HG03103 (cell line): ENCODE results near the gene B3GNT9.

Source experiments
- ATAC-seq: cut with Tn5 transposase; IDR thresholded peaks from one replicate; pipeline ENCODE4 v1.9.1; 2021; ENCODE audit warnings: low read depth; ENCODE audit not compliant: unreplicated experiment

Gene B3GNT9

DNA sequence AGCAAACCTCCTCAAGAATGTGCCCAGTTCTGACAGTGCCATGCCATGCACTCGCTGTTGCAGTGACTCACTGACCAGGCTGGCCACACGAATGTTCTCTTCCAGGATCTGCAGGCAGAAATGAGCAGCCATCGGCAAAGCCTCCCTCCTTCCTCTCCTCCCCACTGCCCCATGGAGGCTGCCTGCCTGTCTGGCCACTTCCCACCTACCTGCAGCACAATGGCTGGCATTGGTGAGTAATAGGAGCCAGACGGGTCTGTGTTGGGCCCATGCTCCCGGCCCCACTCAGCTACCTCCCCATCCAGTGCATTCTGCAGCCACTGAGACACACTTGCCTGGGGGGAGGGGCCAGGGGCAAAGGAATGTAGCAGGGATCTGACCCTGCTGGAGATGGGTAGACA, 35.8 kb upstream of the B3GNT9 start:
- ATAC-seq: no peak

DNA sequence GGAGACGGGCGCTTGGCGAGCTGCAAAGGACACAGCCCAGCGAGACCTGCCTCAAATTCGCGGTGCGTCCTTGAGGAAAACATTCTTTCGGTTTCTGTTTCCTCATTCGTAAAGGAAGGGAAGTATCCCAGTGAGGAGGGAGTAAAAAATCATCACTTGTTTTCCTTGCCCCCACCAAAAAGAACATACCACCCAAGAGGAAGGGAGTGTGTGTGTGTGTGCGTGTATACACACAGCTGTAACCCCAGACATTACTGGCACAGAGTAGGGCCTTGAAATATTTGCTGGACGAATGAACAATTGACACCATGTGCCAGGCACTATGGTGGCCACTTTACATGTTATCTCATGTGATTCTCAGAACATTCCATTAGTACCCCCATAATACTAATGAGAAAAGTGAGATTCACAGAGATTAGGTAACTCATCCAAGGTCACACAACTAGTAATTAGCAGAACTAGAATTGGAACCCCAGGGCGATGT, 34.9 kb upstream of the B3GNT9 start:
- no peak for ATAC-seq

DNA sequence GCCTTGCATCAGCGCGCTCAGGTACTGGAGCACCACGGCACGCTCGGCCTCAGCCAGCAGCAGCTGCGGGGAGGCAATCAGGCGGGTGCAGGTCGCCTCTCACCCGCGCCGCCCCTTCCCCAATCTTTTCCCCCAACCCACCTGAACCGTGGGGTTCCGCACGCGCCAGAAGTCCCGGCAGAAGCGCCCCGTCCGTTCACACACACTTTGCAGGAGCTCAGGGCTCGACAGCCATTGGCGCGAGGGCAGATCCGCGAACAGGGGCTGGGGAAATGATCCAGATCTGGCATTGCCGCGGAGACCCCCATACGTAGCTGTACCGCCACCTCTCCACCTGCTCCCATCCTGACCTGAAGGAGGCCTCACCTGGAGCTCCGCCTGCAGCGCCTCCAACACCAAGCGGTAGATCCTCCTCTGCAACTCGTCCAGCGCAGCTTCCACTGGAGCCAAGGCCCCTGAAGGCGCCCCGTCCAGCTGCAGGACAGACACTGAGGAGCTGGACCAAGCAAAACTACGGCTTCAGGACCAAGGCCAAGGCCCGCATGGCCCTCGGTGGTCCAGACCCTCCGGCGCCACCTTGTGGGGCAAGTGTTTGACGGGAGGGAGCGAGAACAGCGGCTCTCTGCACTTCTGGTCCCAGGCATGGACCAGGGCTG, 34.3 kb upstream of the B3GNT9 start:
- ATAC-seq: no peak

DNA sequence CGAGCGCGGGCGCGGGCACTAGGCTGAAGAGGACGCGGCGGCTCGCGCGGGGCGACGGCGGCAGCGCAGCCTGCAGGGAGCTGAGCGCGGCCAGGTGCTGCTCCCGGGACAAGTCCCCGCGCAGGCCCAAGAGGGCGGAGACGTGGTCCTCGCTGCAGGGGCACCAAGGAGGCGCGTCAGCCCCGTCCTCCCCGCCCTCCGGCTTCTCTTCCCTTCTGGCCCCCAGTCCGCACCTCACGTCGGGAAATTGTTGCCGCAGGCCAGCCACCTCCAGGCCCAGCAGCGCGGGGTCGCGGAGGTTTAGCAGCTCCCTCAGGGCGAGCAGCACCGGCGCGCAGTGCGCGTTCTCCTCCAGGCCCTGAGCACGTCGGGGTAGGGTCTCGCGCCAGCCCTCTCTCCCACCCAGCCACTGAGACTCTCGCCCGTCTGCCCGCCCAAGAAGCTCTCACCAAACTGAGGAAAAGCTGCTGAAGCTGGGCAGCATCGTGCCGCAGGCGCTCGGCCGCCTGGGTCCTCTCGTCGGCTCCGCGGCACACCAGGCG, 33.7 kb upstream of the B3GNT9 start:
- no peak for ATAC-seq

DNA sequence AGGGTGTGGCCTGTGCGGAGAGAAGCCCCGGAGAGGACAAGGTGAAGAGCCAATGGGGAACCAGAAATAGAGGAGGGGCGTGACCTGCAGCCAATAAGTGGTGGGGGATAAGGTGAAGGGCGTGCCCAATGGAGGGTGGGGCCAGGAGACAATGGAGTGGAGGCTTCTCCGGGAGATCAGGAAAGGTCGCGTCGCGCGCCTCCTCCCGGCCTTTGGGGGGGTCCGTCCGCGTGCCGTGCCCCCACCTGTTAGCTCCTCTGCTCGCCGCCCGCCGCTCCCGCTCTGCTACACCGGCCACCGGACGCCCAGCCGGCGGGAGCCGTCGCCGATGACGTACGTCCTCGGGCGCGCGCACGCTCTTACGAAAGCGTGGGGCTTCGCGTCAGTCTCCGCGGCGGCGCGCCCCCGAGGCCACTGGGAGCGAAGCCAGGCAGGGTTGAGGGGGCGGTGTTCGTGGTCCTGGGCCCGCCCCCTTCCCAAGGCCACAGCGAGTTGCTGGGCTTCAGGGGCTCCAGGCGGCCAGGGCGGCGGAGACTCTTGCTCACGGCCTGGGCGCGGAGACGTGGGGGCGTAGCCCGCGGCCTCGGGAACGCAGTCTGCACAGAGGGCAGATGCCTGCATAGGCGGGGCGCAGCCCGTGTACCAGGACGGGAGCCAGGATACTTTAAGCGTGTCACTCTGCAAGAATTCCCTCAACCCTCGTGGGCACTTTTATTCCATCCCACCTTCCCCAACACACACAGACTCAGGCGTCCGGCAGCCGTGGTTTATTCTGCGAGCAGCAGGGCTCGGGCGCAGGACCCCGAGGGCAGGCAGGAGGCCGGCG, 33.0 kb upstream of the B3GNT9 start, which contains the start of gene MATCAP1:
Gene MATCAP1, minus strand, starts transcription at position 337 of the 826 bp plus-strand sequence. CDS start 3,353 bp downstream, outside the sequence.
- peak; percentile 89 for ATAC-seq

DNA sequence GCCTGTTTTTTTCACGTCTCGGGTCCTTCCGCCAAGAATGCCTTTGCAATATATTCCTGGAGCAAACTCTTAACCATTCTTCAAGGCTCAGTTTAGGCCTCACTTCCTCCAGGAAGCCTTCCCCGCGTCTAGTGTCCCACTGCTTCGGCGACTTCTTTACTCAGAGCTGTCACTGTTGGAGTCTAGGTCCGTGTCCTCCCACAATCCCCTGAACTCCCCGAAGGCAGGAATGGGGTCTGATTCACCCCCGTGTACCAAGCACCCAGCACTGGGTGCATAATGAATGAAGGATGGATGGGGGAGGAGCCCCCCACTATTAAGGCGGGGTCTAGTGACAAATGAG, 32.5 kb upstream of the B3GNT9 start:
- ATAC-seq: no peak

DNA sequence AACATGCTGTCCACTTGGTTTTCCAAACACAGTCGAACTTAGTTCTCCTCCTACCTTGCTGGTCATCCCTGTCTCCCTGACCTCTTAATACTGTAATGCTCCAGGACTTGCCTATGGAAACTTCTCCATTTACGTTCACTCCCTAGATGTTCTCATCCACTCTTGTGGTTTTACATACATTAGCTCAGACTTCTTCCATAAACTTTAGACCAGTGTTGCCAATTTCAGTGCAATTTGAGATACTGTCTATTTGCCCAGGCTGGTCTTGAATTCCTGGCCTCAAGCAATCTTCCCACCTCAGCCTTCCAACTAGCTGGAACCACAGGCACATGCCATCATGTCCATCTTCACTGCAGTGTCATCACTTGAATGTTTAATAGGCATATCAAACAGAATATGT, 31.5 kb upstream of the B3GNT9 start:
- ATAC-seq: no peak

DNA sequence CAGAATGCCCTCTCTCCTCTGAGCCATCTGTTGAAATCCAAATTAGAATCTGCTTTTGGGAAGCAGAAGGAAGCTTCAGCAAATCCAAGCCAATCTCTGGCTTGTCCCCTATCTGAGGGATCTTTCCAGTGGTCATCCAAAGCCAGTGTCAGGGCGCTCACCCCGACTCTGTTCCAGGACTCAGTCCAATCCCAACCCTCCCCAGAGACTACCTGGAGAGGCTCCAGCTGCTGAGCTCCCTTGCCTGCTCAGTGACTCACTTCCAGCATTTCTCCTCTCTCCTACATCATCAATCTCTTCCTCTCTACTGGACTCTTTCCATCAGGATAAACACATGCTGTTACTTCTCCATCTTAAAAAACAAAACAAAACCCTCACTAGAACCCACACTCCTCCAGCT, 30.5 kb upstream of the B3GNT9 start:
- ATAC-seq: no peak

DNA sequence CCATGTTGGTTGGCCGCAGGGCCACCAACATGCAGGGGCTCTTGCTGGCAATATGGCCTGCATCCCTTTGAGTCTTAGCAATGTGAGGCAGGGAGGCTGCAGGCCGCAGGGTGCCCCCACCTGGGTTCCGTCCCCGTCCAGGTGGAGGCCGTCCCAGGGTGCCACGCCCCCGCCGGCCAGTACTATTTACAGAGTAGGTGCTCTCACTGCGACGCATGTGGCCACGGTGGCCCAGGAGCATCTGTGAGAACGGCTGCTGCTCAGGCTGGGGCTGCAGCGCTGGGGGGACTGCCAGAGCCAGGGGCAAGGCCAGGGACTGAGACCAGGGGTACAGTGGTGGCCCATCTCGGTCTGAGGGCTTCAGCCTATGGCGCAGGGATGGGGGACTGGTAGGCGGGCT, 29.4 kb upstream of the B3GNT9 start:
- ATAC-seq: no peak

DNA sequence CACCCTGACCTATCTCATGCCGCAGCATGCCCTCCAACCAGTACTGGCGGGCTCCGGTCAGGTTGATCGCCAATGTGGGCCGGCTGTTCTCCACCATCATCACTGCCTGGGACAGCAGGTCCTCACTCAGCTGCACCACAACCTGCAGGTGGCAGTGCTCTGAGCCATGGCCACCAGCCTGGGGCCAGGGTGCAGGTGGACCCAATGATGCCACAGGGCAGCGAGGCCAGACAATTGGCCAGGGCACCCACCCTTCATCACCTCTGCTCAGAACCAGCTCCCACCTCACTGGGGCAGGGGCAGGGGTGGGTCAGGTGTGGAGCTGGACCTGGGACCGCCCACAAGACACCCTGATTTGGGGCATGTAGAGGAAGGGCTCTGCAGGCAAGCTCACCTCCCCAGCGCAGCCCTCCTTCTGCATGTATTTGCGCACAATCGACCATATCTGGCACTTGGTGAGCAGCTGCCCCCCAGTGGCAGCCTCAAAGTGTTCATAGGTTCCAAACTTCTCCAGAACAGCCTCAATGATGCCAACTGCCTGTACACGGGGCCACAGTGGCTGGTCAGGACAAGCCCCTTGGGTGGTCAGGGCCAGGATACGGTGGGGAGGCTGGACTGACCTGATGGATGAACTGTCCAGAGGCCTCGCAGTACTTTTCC, 28.8 kb upstream of the B3GNT9 start:
- no peak for ATAC-seq

DNA sequence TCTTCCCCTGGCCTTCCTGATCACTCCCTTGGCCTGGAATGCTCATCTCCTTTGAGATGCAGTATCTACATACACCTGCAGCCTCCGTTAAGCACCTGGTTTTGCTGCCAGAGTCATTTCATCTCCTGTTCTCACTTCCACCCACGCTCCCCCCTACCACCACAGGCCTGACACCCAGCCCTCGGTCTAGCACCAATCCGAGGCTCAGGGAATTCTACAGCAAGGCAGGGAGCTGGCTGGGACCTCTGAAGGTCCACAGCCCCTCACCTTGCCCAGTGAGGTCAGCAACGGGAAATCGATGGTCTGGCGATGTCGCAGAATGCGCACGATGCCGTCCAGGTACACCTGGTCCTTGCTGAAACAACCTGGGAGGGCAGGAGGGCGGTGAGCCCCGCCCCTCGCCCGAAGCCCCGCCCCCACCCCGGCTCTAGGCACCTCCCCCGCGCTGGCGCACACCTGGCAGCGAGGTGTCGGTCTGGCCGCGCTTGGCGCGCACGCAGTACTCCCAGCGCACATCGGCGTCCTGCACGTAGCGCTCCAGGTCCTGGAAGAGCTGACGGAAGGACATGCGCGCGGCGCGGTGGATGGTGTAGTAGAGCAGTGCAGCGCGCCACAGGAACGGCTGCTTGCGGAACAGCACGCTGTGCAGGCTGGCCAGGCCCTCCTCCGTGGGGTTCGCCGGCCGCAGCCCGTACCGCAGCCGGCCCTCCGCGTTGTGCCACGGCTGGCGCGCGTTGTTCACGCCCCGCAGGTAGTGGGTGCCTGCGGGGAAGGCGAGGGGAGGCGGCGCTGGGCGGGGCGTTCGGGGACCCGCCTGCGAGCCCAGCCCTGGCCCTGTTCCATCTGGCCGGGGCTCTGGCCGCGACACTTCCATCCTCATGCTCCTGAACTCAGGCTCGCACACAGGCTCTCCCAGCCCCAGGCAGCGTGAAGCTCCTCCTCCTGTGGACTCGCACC, 27.2 kb upstream of the B3GNT9 start:
- ATAC-seq: no peak

DNA sequence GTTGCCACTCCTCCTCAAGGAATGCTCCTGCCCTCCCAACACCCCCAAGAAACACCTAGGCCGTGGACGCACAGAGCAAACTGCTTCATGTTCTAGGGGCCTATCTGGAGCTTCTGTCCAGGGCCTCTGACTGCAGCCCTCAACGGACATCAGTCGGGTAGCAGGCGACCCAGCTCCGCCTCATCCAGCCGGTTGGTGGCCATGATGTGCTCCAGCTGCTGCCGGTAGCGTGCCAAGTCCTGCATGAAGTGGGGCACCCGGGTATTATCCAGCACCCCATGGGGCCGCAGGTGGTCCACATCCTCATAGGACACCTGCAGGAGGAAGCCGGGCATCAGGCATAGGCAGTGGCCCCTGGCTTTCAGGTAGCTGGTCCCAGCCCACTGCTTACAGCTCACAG, 25.9 kb upstream of the B3GNT9 start:
- ATAC-seq: no peak

DNA sequence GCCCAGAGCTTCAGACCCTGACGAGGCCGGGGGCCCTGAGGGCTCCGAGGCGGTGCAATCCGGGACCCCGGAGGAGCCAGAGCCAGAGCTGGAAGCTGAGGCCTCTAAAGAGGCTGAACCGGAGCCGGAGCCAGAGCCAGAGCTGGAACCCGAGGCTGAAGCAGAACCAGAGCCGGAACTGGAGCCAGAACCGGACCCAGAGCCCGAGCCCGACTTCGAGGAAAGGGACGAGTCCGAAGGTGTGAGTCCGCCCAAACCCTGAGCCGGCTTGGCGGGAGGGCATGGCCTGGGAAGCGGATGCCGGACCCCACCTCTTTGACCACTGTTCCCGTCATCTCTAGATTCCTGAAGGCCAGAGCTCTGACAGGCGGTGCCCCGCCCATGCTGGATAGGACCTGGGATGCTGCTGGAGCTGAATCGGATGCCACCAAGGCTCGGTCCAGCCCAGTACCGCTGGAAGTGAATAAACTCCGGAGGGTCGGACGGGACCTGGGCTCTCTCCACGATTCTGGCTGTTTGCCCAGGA, 24.0 kb upstream of the B3GNT9 start:
- no peak for ATAC-seq

DNA sequence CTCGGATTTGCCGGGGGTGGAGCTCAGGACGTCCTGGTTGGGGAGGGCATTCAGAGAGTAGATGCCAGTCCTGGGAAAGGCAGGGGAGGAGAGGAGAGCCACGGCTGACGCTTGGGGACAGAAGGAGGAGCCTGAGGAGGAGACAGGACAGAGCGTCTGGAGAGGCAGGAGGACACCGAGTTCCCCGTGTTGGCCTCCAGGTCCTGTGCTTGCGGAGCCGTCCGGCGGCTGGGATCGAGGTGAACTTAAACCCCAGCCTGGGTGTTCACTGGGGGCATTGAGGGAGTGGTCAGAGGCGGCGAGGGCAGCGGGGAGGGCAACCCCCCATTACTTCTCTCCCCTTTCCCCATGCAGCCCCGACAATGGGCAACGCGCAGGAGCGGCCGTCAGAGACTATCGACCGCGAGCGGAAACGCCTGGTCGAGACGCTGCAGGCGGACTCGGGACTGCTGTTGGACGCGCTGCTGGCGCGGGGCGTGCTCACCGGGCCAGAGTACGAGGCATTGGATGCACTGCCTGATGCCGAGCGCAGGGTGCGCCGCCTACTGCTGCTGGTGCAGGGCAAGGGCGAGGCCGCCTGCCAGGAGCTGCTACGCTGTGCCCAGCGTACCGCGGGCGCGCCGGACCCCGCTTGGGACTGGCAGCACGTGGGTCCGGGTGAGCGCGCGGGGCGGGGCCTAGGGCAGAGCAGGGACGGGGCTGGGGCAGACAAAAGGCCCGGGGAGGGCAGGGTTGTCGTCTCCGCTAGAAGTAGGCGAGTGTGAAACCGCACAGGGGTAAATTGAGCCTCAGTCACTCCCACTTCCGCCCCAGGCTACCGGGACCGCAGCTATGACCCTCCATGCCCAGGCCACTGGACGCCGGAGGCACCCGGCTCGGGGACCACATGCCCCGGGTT, 23.3 kb upstream of the B3GNT9 start:
- ATAC-seq: no peak

DNA sequence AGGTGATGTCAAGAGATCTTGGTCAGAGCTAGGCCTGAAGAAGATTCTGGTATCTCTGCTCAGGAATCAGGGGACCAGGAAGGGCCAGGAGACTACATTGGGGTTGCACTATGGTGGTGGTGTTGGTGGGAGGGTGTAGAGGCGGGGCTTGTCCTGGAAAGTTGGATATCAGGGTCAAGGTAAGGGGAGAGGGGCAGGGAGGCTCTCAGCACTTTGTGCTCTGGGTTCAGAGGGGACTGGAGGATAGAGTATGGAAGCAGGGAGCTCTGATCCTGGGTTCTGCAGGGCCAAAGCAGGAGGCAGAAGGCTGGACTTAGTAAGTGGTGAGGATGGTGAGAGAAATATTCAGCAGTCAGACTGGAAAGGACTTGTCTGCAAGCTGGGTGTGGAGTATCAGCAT, 22.5 kb upstream of the B3GNT9 start:
- no peak for ATAC-seq

DNA sequence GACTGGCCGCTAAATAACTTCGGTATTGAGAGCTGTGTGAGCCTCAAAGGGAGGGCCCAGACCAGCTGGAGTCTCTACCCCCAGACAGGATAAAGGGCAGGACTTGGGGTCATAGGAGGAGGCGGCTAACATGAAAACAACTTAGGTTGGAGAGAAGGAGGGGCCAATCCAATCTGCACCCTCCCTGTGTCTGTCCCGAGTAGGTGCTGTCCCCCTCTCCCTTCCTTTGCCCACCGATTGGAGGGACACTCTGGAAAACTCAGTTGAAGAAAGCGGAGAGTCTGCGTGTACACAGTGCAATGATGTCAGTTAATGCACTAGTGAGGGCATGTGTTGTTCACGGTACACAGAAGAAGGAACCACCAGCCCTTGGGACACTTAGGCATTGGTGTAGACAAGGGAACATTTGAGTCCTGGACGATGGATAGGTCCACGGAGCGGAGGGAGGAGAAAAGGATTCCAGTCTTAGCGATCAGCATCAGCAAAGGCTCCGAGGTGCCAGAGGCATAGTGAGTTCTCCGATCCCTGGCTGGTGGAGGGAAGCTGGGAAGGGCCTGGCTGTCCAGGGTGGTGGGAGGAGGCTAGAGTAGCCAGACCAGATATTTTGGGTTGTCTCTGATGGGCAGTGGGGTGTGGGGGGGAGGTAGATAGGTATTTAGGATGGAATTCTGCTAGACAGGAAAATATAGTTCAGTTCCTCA, 20.3 kb upstream of the B3GNT9 start:
- no peak for ATAC-seq

DNA sequence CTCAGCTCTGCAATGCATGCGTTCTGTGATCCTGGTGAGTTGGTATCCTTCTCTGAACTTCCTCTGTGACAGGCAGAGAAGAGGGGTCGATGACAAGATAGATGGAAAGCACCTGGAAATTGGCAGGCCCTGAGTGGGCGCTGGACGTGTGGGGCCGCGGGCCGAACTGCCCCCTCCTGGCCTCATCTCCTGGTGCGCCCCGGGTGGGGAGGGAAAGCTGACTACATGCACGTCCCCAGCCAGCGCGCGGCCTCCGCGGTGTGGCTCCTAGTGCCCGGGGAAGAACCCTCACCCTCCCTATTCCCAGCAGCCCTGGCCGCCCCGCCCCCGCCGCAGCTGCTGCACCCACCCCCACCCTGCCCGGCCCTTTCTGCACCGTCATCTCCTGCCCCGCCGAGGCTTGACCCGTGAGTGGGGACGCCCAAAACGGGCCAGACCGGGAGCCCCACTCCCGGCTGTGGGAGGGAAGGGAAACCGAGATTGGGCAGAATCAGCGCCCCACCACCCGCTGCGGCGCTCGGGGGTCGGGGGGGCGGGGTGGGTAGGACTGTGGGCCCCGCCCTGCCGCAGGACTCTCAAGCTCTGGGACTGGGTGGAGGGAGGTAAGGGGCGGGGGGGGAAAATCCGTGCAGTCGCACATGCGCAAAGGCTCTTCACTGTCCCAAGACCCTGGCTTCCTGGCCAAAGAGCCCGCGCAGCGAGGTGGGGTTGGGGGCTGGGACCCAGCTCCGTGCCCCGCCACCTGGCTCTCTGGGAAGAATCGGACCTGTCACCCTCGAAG, 19.6 kb upstream of the B3GNT9 start, which contains the start of gene NOL3:
Gene NOL3, plus strand, starts transcription at position 371 of the 781 bp plus-strand sequence.
- peak; percentile 31 for ATAC-seq
